OCI-LY3 (cell line): ENCODE data around the gene FAM13B.

Experiments used
- CTCF ChIP-seq: fragments of 200-600, 300-600 bp; sonication (generic); IDR thresholded peaks from 2 replicates; pipeline ENCODE4 v1.5.1; 2014; ENCODE audit warnings: antibody characterized with exemption, low read length, low read depth
- EZH2phosphoT487 ChIP-seq: fragments of 200-600 bp; shearing (Covaris generic); IDR thresholded peaks from 2 replicates; pipeline ENCODE4 v1.6.1; 2018; ENCODE audit warnings: antibody characterized with exemption, mixed run types, low read depth

DNA sequence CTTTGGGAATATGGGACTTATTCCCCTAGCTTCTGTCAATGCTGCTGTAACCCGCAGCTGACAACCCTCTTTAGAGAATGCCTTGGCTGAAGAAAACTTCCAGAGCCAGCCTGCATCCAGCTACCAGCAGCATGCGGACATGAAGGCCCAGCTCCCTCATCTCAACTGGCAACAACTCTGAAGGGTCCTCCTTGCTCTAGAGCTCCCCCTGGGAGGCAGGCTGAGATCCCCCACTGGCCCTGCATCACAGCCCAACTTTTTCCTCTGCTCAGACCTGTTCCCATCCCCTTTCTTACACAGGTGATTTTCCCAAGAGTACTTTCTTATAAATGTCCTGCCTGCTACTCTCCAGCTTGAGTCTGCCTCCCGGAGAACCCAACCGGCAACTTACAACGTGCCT is 32.2 kb upstream of the FAM13B start:
- TF ChIP-seq EZH2phosphoT487 (no peak), CTCF (peak; percentile 62)
